Measurements from ENCODE around the gene PSMC2.
"Not testable (repeated sequence)": the region's sequence is repeated elsewhere in the genome, so short reads cannot be mapped to it uniquely, and the experiment has no call there.

GRCh38 chr7:103405789-103406613, 58.6 kb downstream of the PSMC2 start:
- TF ChIP-seq CTCF, POLR2AphosphoS5, POLR2A (IDR thresholded peaks at IDR 0.05): not testable (repeated sequence)
